Nephron progenitor cell (in vitro differentiated cells): ENCODE results near the gene MAP2K5.
"Not testable (repeated sequence)": the region's sequence is repeated elsewhere in the genome, so short reads cannot be mapped to it uniquely, and the experiment has no call there.

Source experiments
- DNase-seq: peaks from one replicate; pipeline ENCODE4 v3.0.0; 2021
- H3K27ac Mint-ChIP-seq: 2 replicates; pipeline ENCODE4 v1.8.0; 2021; ENCODE audit warnings: mild to moderate bottlenecking, moderate library complexity, mixed read lengths
- H3K27me3 Mint-ChIP-seq: 2 replicates; pipeline ENCODE4 v1.8.0; 2021; ENCODE audit warnings: mild to moderate bottlenecking, low read depth, mixed read lengths; ENCODE audit not compliant: poor library complexity
- H3K36me3 Mint-ChIP-seq: 2 replicates; pipeline ENCODE4 v1.8.0; 2021; ENCODE audit warnings: low read depth, mixed read lengths
- H3K4me1 Mint-ChIP-seq: 2 replicates; pipeline ENCODE4 v1.8.0; 2021; ENCODE audit warnings: mixed read lengths
- H3K4me3 Mint-ChIP-seq: 2 replicates; pipeline ENCODE4 v1.8.0; 2021; ENCODE audit warnings: mild to moderate bottlenecking, moderate library complexity, mixed read lengths
- H3K9me3 Mint-ChIP-seq: 2 replicates; pipeline ENCODE4 v1.8.0; 2021; ENCODE audit warnings: mild to moderate bottlenecking, moderate library complexity, mixed read lengths
- TF ChIP-seq, protein P1 (sequence below): fragments of 200-600 bp; sonication (generic); IDR thresholded peaks from 2 replicates; pipeline ENCODE4 v1.5.0; 2021; ENCODE audit warnings: antibody characterized with exemption

Gene MAP2K5

DNA sequence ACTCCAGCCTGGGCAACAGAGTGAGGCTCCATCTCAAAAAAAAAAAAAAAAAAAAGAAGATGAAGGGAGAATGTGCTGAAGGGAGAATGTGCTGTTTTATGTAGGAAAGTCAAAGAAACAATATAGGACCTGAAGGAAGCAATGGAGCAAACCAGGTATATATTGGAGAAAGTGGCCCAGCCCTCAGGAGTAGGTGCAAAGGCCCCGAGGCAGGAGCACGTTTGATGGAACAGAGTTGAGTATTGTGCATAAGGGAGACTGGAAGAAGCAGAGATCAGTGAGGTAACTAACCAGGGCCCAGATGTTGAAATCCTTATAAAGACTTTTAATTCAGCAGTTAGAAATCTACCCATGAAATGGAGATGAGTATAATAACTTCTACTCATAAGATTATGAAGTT lies 79.6 kb downstream of the MAP2K5 start:
- Mint-ChIP-seq H3K4me1 (peaks cover 26% of the 10 kb centered on the region), H3K9me3 (no peaks in the 10 kb centered on the region), H3K27me3 (peaks cover 11% of the 10 kb centered on the region), H3K27ac (no peak overlapping the region), H3K4me3 (no peak overlapping the region), H3K36me3 (peaks cover 34% of the 10 kb centered on the region)
- DNase-seq: no peak
- TF ChIP-seq, protein P1, sequence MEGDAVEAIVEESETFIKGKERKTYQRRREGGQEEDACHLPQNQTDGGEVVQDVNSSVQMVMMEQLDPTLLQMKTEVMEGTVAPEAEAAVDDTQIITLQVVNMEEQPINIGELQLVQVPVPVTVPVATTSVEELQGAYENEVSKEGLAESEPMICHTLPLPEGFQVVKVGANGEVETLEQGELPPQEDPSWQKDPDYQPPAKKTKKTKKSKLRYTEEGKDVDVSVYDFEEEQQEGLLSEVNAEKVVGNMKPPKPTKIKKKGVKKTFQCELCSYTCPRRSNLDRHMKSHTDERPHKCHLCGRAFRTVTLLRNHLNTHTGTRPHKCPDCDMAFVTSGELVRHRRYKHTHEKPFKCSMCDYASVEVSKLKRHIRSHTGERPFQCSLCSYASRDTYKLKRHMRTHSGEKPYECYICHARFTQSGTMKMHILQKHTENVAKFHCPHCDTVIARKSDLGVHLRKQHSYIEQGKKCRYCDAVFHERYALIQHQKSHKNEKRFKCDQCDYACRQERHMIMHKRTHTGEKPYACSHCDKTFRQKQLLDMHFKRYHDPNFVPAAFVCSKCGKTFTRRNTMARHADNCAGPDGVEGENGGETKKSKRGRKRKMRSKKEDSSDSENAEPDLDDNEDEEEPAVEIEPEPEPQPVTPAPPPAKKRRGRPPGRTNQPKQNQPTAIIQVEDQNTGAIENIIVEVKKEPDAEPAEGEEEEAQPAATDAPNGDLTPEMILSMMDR: no peak

DNA sequence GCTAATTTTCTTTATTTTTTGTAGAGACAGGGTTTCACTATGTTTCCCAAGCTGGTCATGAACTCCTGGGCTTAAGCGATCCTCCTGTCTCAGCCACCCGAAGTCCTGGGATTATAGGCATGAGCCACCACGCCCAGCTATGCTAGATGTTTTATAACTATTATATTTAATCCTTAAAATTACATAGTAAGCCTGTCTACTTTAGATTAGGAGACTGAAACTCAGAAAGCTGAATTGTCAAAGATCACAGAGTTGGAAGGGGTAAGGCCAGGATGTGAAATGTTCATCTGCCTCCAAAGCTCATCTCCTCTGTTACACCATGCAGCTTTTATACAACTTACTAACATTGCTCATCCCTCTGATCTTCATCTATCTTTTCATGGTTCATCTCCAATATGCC lies 89.8 kb downstream of the MAP2K5 start:
- no peak for DNase-seq
- peaks cover 50% of the 10 kb centered on the region for H3K36me3 Mint-ChIP-seq

DNA sequence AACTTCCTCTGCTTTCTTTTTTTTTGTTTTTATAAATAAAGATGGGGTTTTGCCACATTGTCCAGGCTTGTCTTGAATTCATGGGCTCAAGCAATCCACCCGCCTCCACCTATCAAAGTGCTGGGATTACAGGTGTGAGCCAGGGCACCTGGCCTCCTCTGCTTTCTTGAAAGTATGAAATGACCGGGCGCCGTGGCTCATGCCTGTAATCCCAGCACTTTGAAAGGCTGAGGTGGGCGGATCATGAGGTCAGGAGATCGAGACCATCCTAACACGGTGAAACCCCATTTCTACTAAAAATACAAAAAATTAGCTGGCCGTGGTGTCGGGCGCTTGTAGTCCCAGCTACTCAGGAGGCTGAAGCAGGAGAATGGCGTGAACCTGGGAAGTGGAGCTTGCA lies 93.4 kb downstream of the MAP2K5 start:
- not testable (repeated sequence) for DNase-seq, H3K27ac Mint-ChIP-seq

More for the DNA sequence above, 89.8 kb downstream of the MAP2K5 start:
- peaks cover 11% of the 10 kb centered on the region for H3K9me3 Mint-ChIP-seq
- peaks cover 7% of the 10 kb centered on the region for H3K4me1 Mint-ChIP-seq
- no peak overlapping the region for H3K27ac Mint-ChIP-seq
- no peak overlapping the region for H3K4me3 Mint-ChIP-seq
- TF ChIP-seq, protein P1: no peak
- peaks cover 4% of the 10 kb centered on the region for H3K27me3 Mint-ChIP-seq

DNA sequence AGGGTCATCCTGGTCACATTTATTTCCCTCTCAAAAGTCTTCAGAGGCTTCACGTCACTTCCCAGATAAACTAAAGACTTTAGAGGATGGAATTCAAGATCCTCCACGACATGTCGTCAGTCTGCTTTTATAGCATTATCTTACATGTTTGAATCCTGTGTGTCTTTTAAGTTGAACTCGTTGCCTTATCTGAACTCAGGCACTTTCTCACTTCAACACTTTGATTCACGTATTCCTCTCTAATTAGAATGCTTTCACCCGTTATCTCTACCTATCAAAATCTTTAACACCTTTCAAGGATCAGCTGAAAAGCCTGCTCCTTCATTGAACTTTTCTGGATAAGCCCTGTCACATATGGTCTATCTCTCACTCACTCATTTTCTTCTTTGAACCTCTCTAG lies 97.1 kb downstream of the MAP2K5 start:
- peaks cover 50% of the 10 kb centered on the region for H3K4me1 Mint-ChIP-seq
- TF ChIP-seq, protein P1: no peak
- H3K27ac Mint-ChIP-seq: peak overlapping the region; percentile 68
- H3K36me3 Mint-ChIP-seq: peaks cover 61% of the 10 kb centered on the region
- peaks cover 26% of the 10 kb centered on the region for H3K9me3 Mint-ChIP-seq
- DNase-seq: no peak
- H3K27me3 Mint-ChIP-seq: peaks cover 3% of the 10 kb centered on the region
- H3K4me3 Mint-ChIP-seq: peak overlapping the region; percentile 8

More for the DNA sequence above, 93.4 kb downstream of the MAP2K5 start:
- H3K36me3 Mint-ChIP-seq: peaks cover 62% of the 10 kb centered on the region
- peaks cover 25% of the 10 kb centered on the region for H3K9me3 Mint-ChIP-seq
- H3K4me3 Mint-ChIP-seq, H3K27me3 Mint-ChIP-seq: not testable (repeated sequence)
- peaks cover 25% of the 10 kb centered on the region for H3K4me1 Mint-ChIP-seq

DNA sequence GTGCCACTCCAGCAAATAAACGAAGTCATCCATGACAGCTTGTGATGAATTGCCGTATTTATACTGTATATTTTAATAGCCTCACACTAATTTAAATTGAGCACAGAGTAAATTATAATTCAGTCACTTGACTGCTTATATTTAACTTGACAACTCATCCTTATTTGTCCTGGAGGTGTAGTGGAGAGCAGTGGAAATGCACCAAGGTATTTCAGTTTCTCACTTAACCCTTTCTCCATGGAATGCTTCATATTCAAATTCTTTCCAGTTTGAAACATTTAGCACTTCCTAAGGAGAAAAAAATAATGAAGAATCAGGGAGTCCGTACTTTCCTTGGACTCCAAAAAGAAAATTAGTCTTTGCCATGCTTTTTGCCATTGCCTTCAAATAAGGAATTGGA lies 99.0 kb downstream of the MAP2K5 start:
- DNase-seq: no peak
- H3K36me3 Mint-ChIP-seq: peaks cover 47% of the 10 kb centered on the region
- H3K27me3 Mint-ChIP-seq: peaks cover 3% of the 10 kb centered on the region
- peak overlapping the region; percentile 33 for H3K4me3 Mint-ChIP-seq
- TF ChIP-seq, protein P1: peak; percentile 22
- no peak overlapping the region for H3K27ac Mint-ChIP-seq
- peaks cover 62% of the 10 kb centered on the region for H3K4me1 Mint-ChIP-seq
- H3K9me3 Mint-ChIP-seq: peaks cover 18% of the 10 kb centered on the region

DNA sequence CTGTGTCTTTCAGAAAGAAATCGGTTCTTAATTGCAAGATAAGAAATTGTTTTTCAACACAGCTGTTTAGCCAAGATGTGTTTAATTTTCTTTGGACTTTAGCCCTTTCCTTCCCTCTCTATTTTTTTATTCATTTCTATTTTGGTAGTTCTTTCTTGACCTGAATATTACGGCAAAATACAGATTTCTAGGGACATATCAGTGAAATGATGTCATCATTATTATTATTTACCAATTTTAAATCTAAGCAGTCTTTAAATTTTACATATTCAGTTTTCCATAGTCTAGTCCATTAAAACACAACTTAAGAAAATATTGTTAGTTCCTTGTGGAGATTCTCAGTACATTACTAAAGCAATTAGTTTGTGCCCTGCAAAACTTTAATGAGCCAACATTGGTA lies 104.3 kb downstream of the MAP2K5 start:
- no peak overlapping the region for H3K27ac Mint-ChIP-seq
- TF ChIP-seq, protein P1: no peak
- H3K27me3 Mint-ChIP-seq: peaks cover 3% of the 10 kb centered on the region
- DNase-seq: no peak
- no peak overlapping the region for H3K4me3 Mint-ChIP-seq
- H3K9me3 Mint-ChIP-seq: peaks cover 10% of the 10 kb centered on the region
- peaks cover 43% of the 10 kb centered on the region for H3K4me1 Mint-ChIP-seq
- peaks cover 62% of the 10 kb centered on the region for H3K36me3 Mint-ChIP-seq
